DOHH2 (cell line): ENCODE results near the gene CLSTN1.

ENCODE experiments used
- H3F3A ChIP-seq: fragments of 200-600 bp; sonication (generic), shearing (Covaris generic); 2 replicates; pipeline ENCODE4 v1.6.0; 2016; ENCODE audit warnings: antibody characterized with exemption, mild to moderate bottlenecking; ENCODE audit not compliant: control insufficient read depth, insufficient read depth
- H3K27ac ChIP-seq: fragments of 200-600 bp; sonication (generic); 2 replicates; pipeline ENCODE4 v1.5.1; 2014; ENCODE audit warnings: low read depth, mild to moderate bottlenecking, low read length, moderate library complexity
- H3K27me3 ChIP-seq: fragments of 200-600 bp; sonication (generic); 2 replicates; pipeline ENCODE4 v1.6.1; 2014; ENCODE audit warnings: mild to moderate bottlenecking, low read length, mixed read lengths; ENCODE audit not compliant: control insufficient read depth
- H3K36me3 ChIP-seq: fragments of 200-600 bp; sonication (generic); 2 replicates; pipeline ENCODE4 v1.6.1; 2014; ENCODE audit warnings: mild to moderate bottlenecking, low read length, moderate library complexity, mixed read lengths; ENCODE audit not compliant: control insufficient read depth
- H3K4me1 ChIP-seq: fragments of 200-600 bp; sonication (generic); 2 replicates; pipeline ENCODE4 v1.6.1; 2014; ENCODE audit warnings: mild to moderate bottlenecking, low read length, mixed read lengths; ENCODE audit not compliant: control insufficient read depth
- H3K4me2 ChIP-seq: fragments of 200-600 bp; sonication (generic); 2 replicates; pipeline ENCODE4 v1.6.0; 2014; ENCODE audit warnings: mild to moderate bottlenecking, low read length, moderate library complexity
- H3K4me3 ChIP-seq: fragments of 200-600 bp; sonication (generic); 2 replicates; pipeline ENCODE4 v1.5.1; 2014; ENCODE audit warnings: mild to moderate bottlenecking, low read length, mixed read lengths
- H3K79me2 ChIP-seq: fragments of 200-600 bp; sonication (generic); 2 replicates; pipeline ENCODE4 v1.6.1; 2014; ENCODE audit warnings: mild to moderate bottlenecking, low read length, mixed read lengths; ENCODE audit not compliant: control insufficient read depth
- H3K9me2 ChIP-seq: fragments of 200-600 bp; sonication (generic); replicated peaks from 2 replicates; pipeline ENCODE4 v1.6.1; 2014; ENCODE audit warnings: mild to moderate bottlenecking, low read length, mixed read lengths; ENCODE audit not compliant: control insufficient read depth
- H3K9me3 ChIP-seq: fragments of 200-600 bp; sonication (generic); 2 replicates; pipeline ENCODE4 v1.6.1; 2014; ENCODE audit warnings: antibody characterized with exemption, low read length, mixed read lengths; ENCODE audit not compliant: control insufficient read depth, insufficient read depth
- H4K20me1 ChIP-seq: fragments of 200-600 bp; sonication (generic); 2 replicates; pipeline ENCODE4 v1.6.0; 2014; ENCODE audit warnings: low read depth, mild to moderate bottlenecking, antibody characterized with exemption, low read length, moderate library complexity; ENCODE audit not compliant: control insufficient read depth, insufficient read depth
- EZH2phosphoT487 ChIP-seq: fragments of 200-600 bp; sonication (generic); IDR thresholded peaks from 2 replicates; pipeline ENCODE4 v1.6.1; 2017; ENCODE audit warnings: borderline replicate concordance, mild to moderate bottlenecking, antibody characterized with exemption, low read length, moderate library complexity, mixed read lengths
- TF ChIP-seq, protein P1 (sequence below): fragments of 200-600 bp; sonication (generic); IDR thresholded peaks from one replicate; pipeline ENCODE4 v1.5.1; 2014; ENCODE audit warnings: antibody characterized with exemption, mild to moderate bottlenecking, low read depth, low read length; ENCODE audit not compliant: poor library complexity, severe bottlenecking

Gene CLSTN1

DNA sequence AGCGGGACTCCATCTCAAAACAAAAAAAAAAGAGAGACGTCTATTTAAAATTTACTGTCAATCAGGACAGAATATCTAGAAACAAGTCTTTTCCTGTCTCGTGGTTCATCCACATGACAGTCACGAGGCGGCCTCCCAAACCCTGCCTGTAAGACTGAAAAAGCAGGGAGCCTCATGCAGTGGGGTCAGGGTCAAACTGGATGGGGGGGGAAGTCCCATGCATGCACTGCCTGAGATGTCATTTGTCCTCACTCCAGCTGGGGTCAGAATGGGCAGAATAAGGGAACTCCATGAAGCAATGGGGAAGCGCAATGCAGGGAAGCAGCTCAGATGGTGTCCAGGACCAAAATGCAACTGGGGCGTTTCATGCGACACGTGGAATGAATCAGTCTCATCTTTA, 86.7 kb downstream of the CLSTN1 start:
- peaks cover 89% of the 10 kb centered on the region for H3K36me3 ChIP-seq

DNA sequence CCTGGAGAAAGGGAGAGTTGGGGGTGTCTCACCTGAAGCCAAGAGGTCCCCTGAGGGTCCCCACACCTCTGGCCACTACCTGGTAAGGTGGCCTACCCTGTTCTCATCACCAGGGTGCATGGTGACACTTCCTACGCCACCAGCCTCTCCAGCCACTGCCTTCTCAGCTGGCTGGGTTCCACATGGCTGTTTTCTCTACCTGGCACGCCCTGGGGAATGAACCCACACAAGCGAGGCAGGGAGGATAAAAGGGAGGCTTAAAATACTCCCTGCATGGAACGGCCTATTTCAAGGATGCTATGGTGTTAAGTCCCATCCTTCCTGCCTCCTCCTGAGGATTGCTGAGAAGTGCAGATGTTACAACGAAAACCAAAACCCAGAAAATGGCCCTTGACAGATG, 87.5 kb downstream of the CLSTN1 start:
- Histone ChIP-seq H3K4me2 (no peak overlapping the region), H3K27me3 (no peaks in the 10 kb centered on the region), H3K4me3 (no peak overlapping the region), H3K27ac (no peak overlapping the region), H3K9me3 (no peaks in the 10 kb centered on the region), H3K79me2 (no peaks in the 10 kb centered on the region), H3K36me3 (peaks cover 89% of the 10 kb centered on the region), H4K20me1 (no peaks in the 10 kb centered on the region), H3K4me1 (peaks cover 18% of the 10 kb centered on the region), H3K9me2 (no peaks in the 10 kb centered on the region), H3F3A (no peaks in the 10 kb centered on the region)
- TF ChIP-seq, protein P1, sequence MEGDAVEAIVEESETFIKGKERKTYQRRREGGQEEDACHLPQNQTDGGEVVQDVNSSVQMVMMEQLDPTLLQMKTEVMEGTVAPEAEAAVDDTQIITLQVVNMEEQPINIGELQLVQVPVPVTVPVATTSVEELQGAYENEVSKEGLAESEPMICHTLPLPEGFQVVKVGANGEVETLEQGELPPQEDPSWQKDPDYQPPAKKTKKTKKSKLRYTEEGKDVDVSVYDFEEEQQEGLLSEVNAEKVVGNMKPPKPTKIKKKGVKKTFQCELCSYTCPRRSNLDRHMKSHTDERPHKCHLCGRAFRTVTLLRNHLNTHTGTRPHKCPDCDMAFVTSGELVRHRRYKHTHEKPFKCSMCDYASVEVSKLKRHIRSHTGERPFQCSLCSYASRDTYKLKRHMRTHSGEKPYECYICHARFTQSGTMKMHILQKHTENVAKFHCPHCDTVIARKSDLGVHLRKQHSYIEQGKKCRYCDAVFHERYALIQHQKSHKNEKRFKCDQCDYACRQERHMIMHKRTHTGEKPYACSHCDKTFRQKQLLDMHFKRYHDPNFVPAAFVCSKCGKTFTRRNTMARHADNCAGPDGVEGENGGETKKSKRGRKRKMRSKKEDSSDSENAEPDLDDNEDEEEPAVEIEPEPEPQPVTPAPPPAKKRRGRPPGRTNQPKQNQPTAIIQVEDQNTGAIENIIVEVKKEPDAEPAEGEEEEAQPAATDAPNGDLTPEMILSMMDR: no peak
- no peak for TF ChIP-seq EZH2phosphoT487

More for the DNA sequence above, 86.7 kb downstream of the CLSTN1 start:
- Histone ChIP-seq H3F3A (no peaks in the 10 kb centered on the region), H3K4me3 (no peak overlapping the region), H3K4me1 (peaks cover 18% of the 10 kb centered on the region), H4K20me1 (no peaks in the 10 kb centered on the region), H3K9me2 (no peaks in the 10 kb centered on the region), H3K9me3 (no peaks in the 10 kb centered on the region), H3K27me3 (no peaks in the 10 kb centered on the region), H3K79me2 (no peaks in the 10 kb centered on the region; the same call in 1 of the 2 replicates), H3K27ac (no peak overlapping the region), H3K4me2 (no peak overlapping the region)
- TF ChIP-seq, protein P1: no peak
- no peak for TF ChIP-seq EZH2phosphoT487

DNA sequence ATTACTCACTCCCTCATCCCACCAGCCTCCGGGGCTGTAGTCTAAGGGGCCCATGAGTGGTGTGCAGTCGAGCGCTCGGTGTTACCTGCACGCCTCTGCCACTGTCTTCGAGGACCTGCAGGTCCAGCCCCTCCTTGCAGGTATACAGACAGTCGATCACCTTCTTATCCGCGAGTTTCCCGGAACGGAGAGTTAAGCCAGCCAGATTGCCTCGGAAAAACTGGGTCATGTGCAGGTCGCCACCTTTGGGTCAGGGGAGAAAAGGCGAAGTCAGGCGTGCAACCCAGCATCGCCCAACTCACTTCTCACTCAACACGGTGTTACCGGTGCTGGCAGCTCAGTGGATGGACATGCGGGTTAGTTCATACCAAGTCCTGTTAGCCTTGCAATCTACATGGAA, 88.0 kb downstream of the CLSTN1 start:
- H3K36me3 ChIP-seq: peaks cover 89% of the 10 kb centered on the region
- peaks cover 18% of the 10 kb centered on the region for H3K4me1 ChIP-seq
- TF ChIP-seq, protein P1: no peak
- TF ChIP-seq EZH2phosphoT487: no peak

More for the DNA sequence above, 88.0 kb downstream of the CLSTN1 start:
- no peaks in the 10 kb centered on the region for H3K27me3 ChIP-seq
- no peaks in the 10 kb centered on the region for H3K79me2 ChIP-seq
- H3K9me2 ChIP-seq: no peaks in the 10 kb centered on the region
- no peaks in the 10 kb centered on the region for H3K9me3 ChIP-seq
- H3K27ac ChIP-seq: no peak overlapping the region
- H3K4me3 ChIP-seq: no peak overlapping the region
- no peak overlapping the region for H3K4me2 ChIP-seq
- H3F3A ChIP-seq: no peaks in the 10 kb centered on the region
- H4K20me1 ChIP-seq: no peaks in the 10 kb centered on the region
